ENCODE results near the gene AGXT. TPM values are rescaled to one million over a fixed set of nuclear protein-coding genes. Genes with fewer than 3 reads are reported as not detected.

AGXT gene
- total and polyA plus RNA-seq, 7 experiments from 2014 or later = not detected

GRCh38 chr2:240919786-240920782 lies 51.5 kb downstream of the AGXT start:
- intact Hi-C loops (cut with micrococcal nuclease) = loop anchor here (10.0 kb wide), 2 partner anchors 235 to 375 kb away; partner anchors contain the start of gene PPP1R7 (in 1 of the 2)
- Mint-ChIP-seq H3K27me3 (peaks cover 0 to 12% (median 7%) of the 10 kb centered on the region in 5 donors), H3K4me1 (peaks cover 0 to 2% (median 0%) of the 10 kb centered on the region in 7 donors), H3K27ac (no peak overlapping the region), H3K36me3 (no peaks in the 10 kb centered on the region), H3K9me3 (no peaks in the 10 kb centered on the region), H3K4me3 (no peak overlapping the region)
- POLR2A ChIA-PET = interaction anchor here (0.6 kb wide), 1 partner anchor 793 kb away, joined by 3 read pairs; no protein-coding TSS in a partner anchor
- no peaks in the 10 kb centered on the region for H3K27me3 ChIP-seq (ENCODE audit: control insufficient read depth in 2 of 2, insufficient read depth in 2 of 2, low read length in 2 of 2)
- no peaks in the 10 kb centered on the region for H3K4me1 ChIP-seq (ENCODE audit: control insufficient read depth in 2 of 2, insufficient read depth in 2 of 2, low read length in 2 of 2)
- no peaks in the 10 kb centered on the region for H3K36me3 ChIP-seq (ENCODE audit: control insufficient read depth in 2 of 3, insufficient read depth in 3 of 3, low read length in 3 of 3)
- ATAC-seq (no peak), DNase-seq (peak in 2 of 9 donors; percentile 4 to 17)
- H3K4me3 ChIP-seq (ENCODE audit: low read length) = no peak overlapping the region
- CTCF ChIA-PET = no interaction called here
- H3K27ac ChIP-seq (ENCODE audit: low read depth, low read length) = no peak overlapping the region
- no peaks in the 10 kb centered on the region for H3K9me3 ChIP-seq (ENCODE audit: control insufficient read depth in 2 of 3, low read length in 3 of 3)

DNA sequence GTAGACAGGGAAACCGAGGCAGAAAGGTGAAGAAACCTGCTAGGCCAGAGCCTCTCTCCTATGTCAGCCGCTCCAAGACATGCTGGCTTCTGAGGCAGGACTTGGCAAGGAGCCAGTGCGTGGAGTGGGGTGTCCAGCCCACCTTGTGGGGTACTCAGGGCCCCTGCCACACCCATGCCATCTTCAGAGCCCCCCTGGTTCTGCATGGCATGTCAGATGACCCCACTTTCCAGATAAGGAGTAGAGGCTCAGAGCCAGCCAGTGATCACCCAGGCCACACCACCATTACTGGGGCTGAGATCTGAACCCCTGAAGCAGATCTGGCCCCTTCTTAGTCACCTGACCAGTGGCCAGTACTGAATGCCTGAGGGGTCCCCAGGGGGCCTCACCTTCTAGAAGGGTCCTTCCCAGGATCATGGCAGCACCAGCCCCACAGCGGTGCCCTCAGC lies 52.2 kb downstream of the AGXT start:
- ChIA-PET POLR2A (no interaction called here), CTCF (no interaction called here)
- H3K36me3 Mint-ChIP-seq = no peaks in the 10 kb centered on the region
- Histone ChIP-seq H3K27ac (ENCODE audit: low read depth, low read length) (no peak overlapping the region), H3K27me3 (ENCODE audit: control insufficient read depth in 2 of 2, insufficient read depth in 2 of 2, low read length in 2 of 2) (no peaks in the 10 kb centered on the region), H3K4me3 (ENCODE audit: low read length) (no peak overlapping the region), H3K9me3 (ENCODE audit: control insufficient read depth in 2 of 3, low read length in 3 of 3) (no peaks in the 10 kb centered on the region), H3K4me1 (ENCODE audit: control insufficient read depth in 2 of 2, insufficient read depth in 2 of 2, low read length in 2 of 2) (no peaks in the 10 kb centered on the region), H3K36me3 (ENCODE audit: control insufficient read depth in 2 of 3, insufficient read depth in 3 of 3, low read length in 3 of 3) (no peaks in the 10 kb centered on the region)
- no peaks in the 10 kb centered on the region for H3K4me1 Mint-ChIP-seq
- no peaks in the 10 kb centered on the region for H3K9me3 Mint-ChIP-seq
- ATAC-seq (no peak), DNase-seq (peak in 2 of 9 donors; percentile 2 to 19)
- no peak overlapping the region for H3K4me3 Mint-ChIP-seq
- peaks cover 0 to 7% (median 0%) of the 10 kb centered on the region in 5 donors for H3K27me3 Mint-ChIP-seq
- intact Hi-C loops (cut with micrococcal nuclease) = no loop called here
- no peak overlapping the region for H3K27ac Mint-ChIP-seq

DNA sequence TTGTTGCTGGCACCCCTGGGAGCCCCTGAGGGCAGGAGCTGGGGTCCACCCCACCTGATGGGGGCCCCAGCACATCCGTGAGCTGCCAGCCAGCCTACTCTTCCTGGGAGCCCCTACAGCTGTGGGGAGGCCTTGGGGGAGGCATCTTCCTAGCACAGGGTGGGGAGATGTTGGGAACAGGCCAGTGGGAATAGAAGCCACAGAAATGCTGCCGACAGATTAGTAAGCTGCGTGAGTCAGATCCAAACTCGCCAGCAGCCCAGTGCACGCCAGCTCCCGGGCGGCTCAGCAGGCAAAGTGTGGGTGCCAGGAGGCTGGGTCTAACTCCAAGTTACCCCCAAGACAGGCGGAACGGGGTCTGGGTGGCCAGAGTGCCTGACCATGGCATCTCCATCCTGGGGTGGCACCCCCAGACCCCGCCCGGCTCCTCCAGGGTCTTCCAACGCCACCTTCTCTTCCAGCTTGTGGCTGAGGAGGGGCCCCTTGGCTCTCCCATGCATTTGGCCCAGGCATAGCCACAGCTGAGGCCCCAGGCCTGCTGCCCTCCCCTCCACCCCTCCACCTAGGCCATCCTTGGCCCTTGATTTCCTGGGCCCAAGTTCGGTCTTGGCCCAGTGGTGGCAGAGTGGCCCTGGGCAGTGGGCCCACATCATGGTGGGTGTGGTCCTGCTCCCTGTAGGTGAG lies 52.8 kb downstream of the AGXT start:
- intact Hi-C loops (cut with micrococcal nuclease) = no loop called here
- no peak overlapping the region for H3K4me3 ChIP-seq (ENCODE audit: low read length)
- Mint-ChIP-seq H3K4me3 (no peak overlapping the region), H3K9me3 (no peaks in the 10 kb centered on the region), H3K36me3 (no peaks in the 10 kb centered on the region), H3K27ac (no peak overlapping the region), H3K4me1 (no peaks in the 10 kb centered on the region), H3K27me3 (peaks cover 0 to 6% (median 0%) of the 10 kb centered on the region in 5 donors)
- H3K27me3 ChIP-seq (ENCODE audit: control insufficient read depth in 2 of 2, insufficient read depth in 2 of 2, low read length in 2 of 2) = no peaks in the 10 kb centered on the region
- H3K27ac ChIP-seq (ENCODE audit: low read depth, low read length) = no peak overlapping the region
- DNase-seq (peak in 2 of 9 donors; percentile 4 to 17), ATAC-seq (no peak)
- POLR2A ChIA-PET = no interaction called here
- no peaks in the 10 kb centered on the region for H3K9me3 ChIP-seq (ENCODE audit: control insufficient read depth in 2 of 3, low read length in 3 of 3)
- CTCF ChIA-PET = no interaction called here
- no peaks in the 10 kb centered on the region for H3K36me3 ChIP-seq (ENCODE audit: control insufficient read depth in 2 of 3, insufficient read depth in 3 of 3, low read length in 3 of 3)
- H3K4me1 ChIP-seq (ENCODE audit: control insufficient read depth in 2 of 2, insufficient read depth in 2 of 2, low read length in 2 of 2) = no peaks in the 10 kb centered on the region

DNA sequence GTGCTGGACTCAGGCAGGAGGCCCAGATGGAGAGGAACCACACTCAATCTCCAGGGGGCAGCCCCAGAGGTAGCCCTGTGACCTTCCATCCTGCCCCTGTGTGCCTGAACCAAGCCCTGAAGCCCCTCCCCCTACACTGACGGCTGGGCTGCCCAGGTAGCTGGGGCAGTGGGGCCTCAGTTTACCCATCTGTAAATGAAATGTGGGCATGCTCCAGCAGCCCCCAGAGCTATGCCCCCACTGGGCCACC lies 53.3 kb downstream of the AGXT start:
- no peaks in the 10 kb centered on the region for H3K4me1 Mint-ChIP-seq
- POLR2A ChIA-PET = no interaction called here
- H3K27me3 Mint-ChIP-seq = peaks cover 0 to 3% (median 0%) of the 10 kb centered on the region in 5 donors

GRCh38 chr2:240922245-240922981 lies 53.8 kb downstream of the AGXT start:
- DNase-seq (peak in 2 of 9 donors; percentile 5 to 15), ATAC-seq (no peak)
- intact Hi-C loops (cut with micrococcal nuclease) = no loop called here
- H3K4me3 Mint-ChIP-seq = no peak overlapping the region
- Histone ChIP-seq H3K4me1 (ENCODE audit: control insufficient read depth in 2 of 2, insufficient read depth in 2 of 2, low read length in 2 of 2) (no peaks in the 10 kb centered on the region), H3K27ac (ENCODE audit: low read depth, low read length) (no peak overlapping the region), H3K9me3 (ENCODE audit: control insufficient read depth in 2 of 3, low read length in 3 of 3) (no peaks in the 10 kb centered on the region), H3K36me3 (ENCODE audit: control insufficient read depth in 2 of 3, insufficient read depth in 3 of 3, low read length in 3 of 3) (no peaks in the 10 kb centered on the region), H3K27me3 (ENCODE audit: control insufficient read depth in 2 of 2, insufficient read depth in 2 of 2, low read length in 2 of 2) (no peaks in the 10 kb centered on the region), H3K4me3 (ENCODE audit: low read length) (no peak overlapping the region)
- no peaks in the 10 kb centered on the region for H3K9me3 Mint-ChIP-seq
- ChIA-PET CTCF (no interaction called here), POLR2A (no interaction called here)
- no peaks in the 10 kb centered on the region for H3K4me1 Mint-ChIP-seq
- no peaks in the 10 kb centered on the region for H3K36me3 Mint-ChIP-seq
- H3K27ac Mint-ChIP-seq = no peak overlapping the region
- H3K27me3 Mint-ChIP-seq = no peaks in the 10 kb centered on the region

More for the DNA sequence above, 53.3 kb downstream of the AGXT start:
- H3K4me3 Mint-ChIP-seq = no peak overlapping the region
- DNase-seq (peak in 1 of 9 donors; percentile 1), ATAC-seq (no peak)
- H3K36me3 ChIP-seq (ENCODE audit: control insufficient read depth in 2 of 3, insufficient read depth in 3 of 3, low read length in 3 of 3) = no peaks in the 10 kb centered on the region
- no peak overlapping the region for H3K27ac Mint-ChIP-seq
- intact Hi-C loops (cut with micrococcal nuclease) = no loop called here
- no peak overlapping the region for H3K27ac ChIP-seq (ENCODE audit: low read depth, low read length)
- no peaks in the 10 kb centered on the region for H3K27me3 ChIP-seq (ENCODE audit: control insufficient read depth in 2 of 2, insufficient read depth in 2 of 2, low read length in 2 of 2)
- H3K36me3 Mint-ChIP-seq = no peaks in the 10 kb centered on the region
- no peaks in the 10 kb centered on the region for H3K4me1 ChIP-seq (ENCODE audit: control insufficient read depth in 2 of 2, insufficient read depth in 2 of 2, low read length in 2 of 2)
- no peaks in the 10 kb centered on the region for H3K9me3 ChIP-seq (ENCODE audit: control insufficient read depth in 2 of 3, low read length in 3 of 3)
- H3K9me3 Mint-ChIP-seq = no peaks in the 10 kb centered on the region
- no peak overlapping the region for H3K4me3 ChIP-seq (ENCODE audit: low read length)
- CTCF ChIA-PET = no interaction called here

- H3K4me3 Mint-ChIP-seq = no peak overlapping the region
- H3K4me1 Mint-ChIP-seq = no peaks in the 10 kb centered on the region
- H3K36me3 ChIP-seq (ENCODE audit: control insufficient read depth in 2 of 3, insufficient read depth in 3 of 3, low read length in 3 of 3) = no peaks in the 10 kb centered on the region
- no peaks in the 10 kb centered on the region for H3K36me3 Mint-ChIP-seq
- no peaks in the 10 kb centered on the region for H3K9me3 ChIP-seq (ENCODE audit: control insufficient read depth in 2 of 3, low read length in 3 of 3)
- no peaks in the 10 kb centered on the region for H3K27me3 Mint-ChIP-seq
- intact Hi-C loops (cut with micrococcal nuclease) = no loop called here
- POLR2A ChIA-PET = no interaction called here
- peak in 2 of 9 donors; percentile 2 to 10 for DNase-seq
- ATAC-seq = no peak
- CTCF ChIA-PET = no interaction called here
- H3K4me1 ChIP-seq (ENCODE audit: control insufficient read depth in 2 of 2, insufficient read depth in 2 of 2, low read length in 2 of 2) = no peaks in the 10 kb centered on the region
- H3K4me3 ChIP-seq (ENCODE audit: low read length) = no peak overlapping the region
- H3K27ac ChIP-seq (ENCODE audit: low read depth, low read length) = no peak overlapping the region
- no peak overlapping the region for H3K27ac Mint-ChIP-seq
- no peaks in the 10 kb centered on the region for H3K27me3 ChIP-seq (ENCODE audit: control insufficient read depth in 2 of 2, insufficient read depth in 2 of 2, low read length in 2 of 2)
- peaks cover 0 to 1% (median 0%) of the 10 kb centered on the region in 11 donors for H3K9me3 Mint-ChIP-seq
Observed at GRCh38 chr2:240922982-240923537, 54.4 kb downstream of the AGXT start.
